Measurements from ENCODE around the gene ARAP2.

- TF ChIP-seq JUN (IDR thresholded peaks at IDR 0.05; ENCODE audit: borderline replicate concordance, insufficient read depth, insufficient read length, low read depth) = no peak
- no peak for TF ChIP-seq EZH2 (IDR thresholded peaks at IDR 0.05; ENCODE audit: borderline replicate concordance, low read depth, low read length, severe bottlenecking)
- no peak for TF ChIP-seq MYC (IDR thresholded peaks at IDR 0.05; ENCODE audit: low read depth, low read length)
- TF ChIP-seq POLR2A (IDR thresholded peaks at IDR 0.05; ENCODE audit: low read depth, low read length) = no peak
- TF ChIP-seq MAX (IDR thresholded peaks at IDR 0.05; ENCODE audit: insufficient read depth, insufficient read length) = no peak
These were observed 164.6 kb downstream of the ARAP2 start for GRCh38 chr4:36079666-36080065.

All from endothelial cell of umbilical vein (primary cell).